HCT116 (cell line): ENCODE data around the gene BRI3BP. TPM values are rescaled to one million over a fixed set of nuclear protein-coding genes. Genes with fewer than 3 reads are reported as not detected.

ENCODE experiments used
- ATAC-seq: fragments of 200-7000 bp; cut with Tn5 transposase; 2 replicates; pipeline ENCODE4 v1.9.1; 2020; ENCODE audit warnings: mild to moderate bottlenecking, moderate library complexity
- BruUV-seq: library from RNA; stranded (reverse); fragments of 400-500 nt; replicated peaks from 2 replicates; lab custom pipeline; 2021; lab: Mats Ljungman, UMichigan
- CTCF ChIA-PET: fragments of 300-600 bp; sonication (Branson Sonifier 250); formaldehyde crosslinking; loops from one replicate; lab custom pipeline; 2021; ENCODE audit warnings: antibody characterized with exemption; lab: Charles Lee
- POLR2A ChIA-PET: fragments of 300-600, 350-600 bp; sonication (Branson Sonifier 250); formaldehyde crosslinking; loops from one replicate; lab custom pipeline; 2021; ENCODE audit warnings: antibody characterized with exemption; lab: Charles Lee
- RAD21 ChIA-PET, 2 experiments: fragments of 300-600 bp; sonication (Branson Sonifier 250); formaldehyde crosslinking; loops; one replicate each; lab custom pipeline; 2023; ENCODE audit warnings: low total read pairs in 2 of 2; ENCODE audit not compliant: uncharacterized antibody in 2 of 2, unreplicated experiment in 2 of 2, low non-redundant PET in 1 of 2; lab: Charles Lee
- DNase-seq: peaks from one replicate; pipeline ENCODE4 v3.0.0-alpha.2; 2010; ENCODE audit warnings: low read depth, low spot score
- H2AFZ ChIP-seq: fragments of 200-600 bp; shearing (Covaris generic), sonication (generic); 2 replicates; pipeline ENCODE4 v1.6.1; 2017; ENCODE audit warnings: low read depth, mixed run types, mixed read lengths, antibody characterized with exemption, low read length; ENCODE audit not compliant: poor library complexity, severe bottlenecking
- H3K27ac ChIP-seq: 2 replicates; pipeline ENCODE4 v1.5.1; 2012; ENCODE audit warnings: low read depth, low read length
- H3K27me3 ChIP-seq: fragments of 200-600 bp; sonication (generic); 2 replicates; pipeline ENCODE4 v1.6.1; 2016; ENCODE audit warnings: mixed run types, low read length, mixed read lengths; ENCODE audit not compliant: insufficient read depth
- H3K36me3 ChIP-seq, 2 experiments: fragments of 200-500 bp in 1 of 2; fragments of 200-600 bp in 1 of 2; sonication (Bioruptor generic) in 1 of 2; sonication (generic) in 1 of 2; 2 replicates each; pipeline versions ENCODE4 v1.5.1 to v1.6.1; 2014 to 2016; ENCODE audit warnings: low read length in 2 of 2, inconsistent platforms in 1 of 2, mixed read lengths in 1 of 2, mixed run types in 1 of 2; ENCODE audit not compliant: insufficient read depth in 2 of 2, control insufficient read depth in 1 of 2
- H3K4me1 ChIP-seq, 2 experiments: fragments of 200-600 bp in 1 of 2; sonication (generic) in 1 of 2; 2 replicates each; pipeline versions ENCODE4 v1.5.1 to v1.6.1; 2012 to 2017; ENCODE audit warnings: low read length in 2 of 2, inconsistent platforms in 1 of 2, mild to moderate bottlenecking in 1 of 2, mixed read lengths in 1 of 2, mixed run types in 1 of 2, moderate library complexity in 1 of 2; ENCODE audit not compliant: insufficient read depth in 2 of 2, control insufficient read depth in 1 of 2
- H3K4me2 ChIP-seq: fragments of 200-600 bp; sonication (generic); 2 replicates; pipeline ENCODE4 v1.6.1; 2017; ENCODE audit warnings: mixed run types, low read length, mixed read lengths
- H3K4me3 ChIP-seq, 2 experiments: fragments of 200-600 bp in 1 of 2; sonication (generic) in 1 of 2; replicated peaks in 1 of 2; 2 replicates each; pipeline ENCODE4 v1.5.1; 2011 to 2016; ENCODE audit warnings: low read length in 2 of 2, control low read depth in 1 of 2, low read depth in 1 of 2, mild to moderate bottlenecking in 1 of 2, mixed read lengths in 1 of 2, mixed run types in 1 of 2
- H3K79me2 ChIP-seq: fragments of 200-600 bp; sonication (generic); 2 replicates; pipeline ENCODE4 v1.6.1; 2017; ENCODE audit warnings: mild to moderate bottlenecking, mixed run types, low read length, moderate library complexity, mixed read lengths; ENCODE audit not compliant: insufficient read depth
- H3K9ac ChIP-seq: fragments of 200-600 bp; sonication (generic); 2 replicates; pipeline ENCODE4 v1.6.1; 2016; ENCODE audit warnings: low read length, mixed read lengths
- H3K9me2 ChIP-seq: fragments of 200-600 bp; sonication (generic), shearing (Covaris generic); 2 replicates; pipeline ENCODE4 v1.6.1; 2017; ENCODE audit warnings: mixed run types, mild to moderate bottlenecking, moderate library complexity; ENCODE audit not compliant: insufficient read depth
- H3K9me3 ChIP-seq, 2 experiments: fragments of 200-500 bp in 1 of 2; fragments of 200-600 bp in 1 of 2; sonication (Bioruptor generic) in 1 of 2; sonication (generic) in 1 of 2; 2 replicates each; pipeline ENCODE4 v1.6.1; 2014 to 2017; ENCODE audit warnings: low read length in 2 of 2, mixed read lengths in 2 of 2, inconsistent platforms in 1 of 2, low read depth in 1 of 2, mild to moderate bottlenecking in 1 of 2, mixed run types in 1 of 2, moderate library complexity in 1 of 2; ENCODE audit not compliant: control insufficient read depth in 1 of 2, insufficient read depth in 1 of 2
- H4K20me1 ChIP-seq: fragments of 200-600 bp; sonication (generic), shearing (Covaris generic); 2 replicates; pipeline ENCODE4 v1.6.1; 2017; ENCODE audit warnings: mixed run types, mild to moderate bottlenecking, moderate library complexity; ENCODE audit not compliant: insufficient read depth
- ATF3 ChIP-seq: IDR thresholded peaks from 2 replicates; pipeline ENCODE4 v1.6.1; 2012
- CBX3 ChIP-seq: IDR thresholded peaks from 2 replicates; pipeline ENCODE4 v1.6.1; 2012; ENCODE audit warnings: low read depth
- CEBPB ChIP-seq: IDR thresholded peaks from 2 replicates; pipeline ENCODE4 v1.6.1; 2012; ENCODE audit warnings: low read depth
- CTCF ChIP-seq, 3 experiments: fragments of 200-600 bp in 1 of 3; sonication (generic) in 1 of 3; IDR thresholded peaks in 2 of 3; conservative IDR thresholded peaks in 1 of 3; 2 replicates each; pipeline ENCODE4 v1.5.1; 2012 to 2017; ENCODE audit warnings: low read depth in 2 of 3, low read length in 2 of 3, antibody characterized with exemption in 1 of 3, borderline replicate concordance in 1 of 3, control low read depth in 1 of 3, mild to moderate bottlenecking in 1 of 3, mixed read lengths in 1 of 3, mixed run types in 1 of 3, moderate library complexity in 1 of 3; ENCODE audit not compliant: insufficient read depth in 1 of 3
- EGR1 ChIP-seq: IDR thresholded peaks from 2 replicates; pipeline ENCODE4 v1.6.1; 2012; ENCODE audit warnings: low read depth
- EZH2 ChIP-seq: fragments of 200-600 bp; sonication (generic); IDR thresholded peaks from 2 replicates; pipeline ENCODE4 v1.6.1; 2017; ENCODE audit warnings: antibody characterized with exemption, mixed run types
- EZH2phosphoT487 ChIP-seq: fragments of 200-600 bp; IDR thresholded peaks from 2 replicates; pipeline ENCODE4 v1.6.1; 2018; ENCODE audit warnings: antibody characterized with exemption, borderline replicate concordance
- FOSL1 ChIP-seq: IDR thresholded peaks from 2 replicates; pipeline ENCODE4 v1.6.1; 2012; ENCODE audit warnings: low read depth
- JUND ChIP-seq: IDR thresholded peaks from 2 replicates; pipeline ENCODE4 v1.6.1; 2012
- POLR2AphosphoS5 ChIP-seq: IDR thresholded peaks from 2 replicates; pipeline ENCODE4 v1.6.1; 2011; ENCODE audit warnings: mild to moderate bottlenecking, low read depth, low read length, moderate library complexity
- RAD21 ChIP-seq: IDR thresholded peaks from 2 replicates; pipeline ENCODE4 v1.6.1; 2012; ENCODE audit warnings: low read depth, mild to moderate bottlenecking
- REST ChIP-seq: IDR thresholded peaks from 2 replicates; pipeline ENCODE4 v1.6.1; 2012; ENCODE audit warnings: low read depth
- SP1 ChIP-seq: IDR thresholded peaks from 2 replicates; pipeline ENCODE4 v1.6.1; 2012; ENCODE audit warnings: low read depth
- SRF ChIP-seq: IDR thresholded peaks from 2 replicates; pipeline ENCODE4 v1.6.1; 2012; ENCODE audit warnings: low read depth
- ZBTB33 ChIP-seq: IDR thresholded peaks from 2 replicates; pipeline ENCODE4 v1.6.1; 2011; ENCODE audit warnings: mild to moderate bottlenecking, low read length, moderate library complexity; ENCODE audit not compliant: insufficient replicate concordance; ENCODE audit errors: extremely low read depth
- ZFX ChIP-seq: fragments of 450-650 bp; IDR thresholded peaks from 2 replicates; pipeline ENCODE4 v1.6.1; 2017
- ZNF274 ChIP-seq: fragments of 200-500 bp; sonication (Bioruptor generic); IDR thresholded peaks from 2 replicates; pipeline ENCODE4 v1.6.1; 2014; ENCODE audit warnings: mild to moderate bottlenecking, low read depth, low read length, inconsistent platforms
- intact Hi-C: fragments of 100-400 bp; cut with micrococcal nuclease; formaldehyde crosslinking; loops from 2 replicates; pipeline ENCODE4 v1.10.0; 2022
- total RNA-seq: library from RNA; stranded (reverse); gene quantifications from one replicate; pipeline ENCODE4 v1.2.1, GENCODE V29; 2021; ENCODE audit not compliant: unreplicated experiment

BRI3BP gene
- total RNA-seq, 1 experiment from 2014 or later: 40.1 TPM

- no peak overlapping the region for H3K9ac ChIP-seq
- DNase-seq (no peak), ATAC-seq (no peak)
- no peak overlapping the region for H3K4me3 ChIP-seq
- ChIA-PET POLR2A (no interaction called here), CTCF (no interaction called here), RAD21 (no interaction called here)
- H3K27ac ChIP-seq: no peak overlapping the region
- intact Hi-C loops: no loop called here
- H3K9me2 ChIP-seq: no peaks in the 10 kb centered on the region
- H3K79me2 ChIP-seq: no peaks in the 10 kb centered on the region
- no peak overlapping the region for H3K4me2 ChIP-seq
- no peak for TF ChIP-seq EGR1
- TF ChIP-seq REST: no peak
- TF ChIP-seq CBX3: no peak
- no peak for TF ChIP-seq POLR2AphosphoS5
- TF ChIP-seq FOSL1: no peak
- TF ChIP-seq ATF3: no peak
- TF ChIP-seq CTCF (IDR thresholded peaks at IDR 0.05 in 2 of 3, conservative IDR thresholded peaks at IDR 0.05 in 1 of 3; ENCODE audit: borderline replicate concordance in 1 of 3, insufficient read depth in 1 of 3, low read depth in 2 of 3, low read length in 2 of 3): no peak
- no peak for TF ChIP-seq EZH2phosphoT487
- no peak for TF ChIP-seq JUND
- no peak for TF ChIP-seq CEBPB
- no peak for TF ChIP-seq RAD21
- no peak for TF ChIP-seq ZNF274
- no peak for TF ChIP-seq SP1
- no peak for TF ChIP-seq EZH2
- TF ChIP-seq ZBTB33: no peak
- TF ChIP-seq ZFX: no peak
- TF ChIP-seq SRF: no peak
- no peaks in the 10 kb centered on the region for H3K4me1 ChIP-seq
- H3K27me3 ChIP-seq: no peaks in the 10 kb centered on the region
- H2AFZ ChIP-seq: no peak overlapping the region
- peaks cover 18 to 40% of the 10 kb centered on the region in 2 experiments; a peak in 3 of 4 replicates for H3K36me3 ChIP-seq
- no peaks in the 10 kb centered on the region for H4K20me1 ChIP-seq
- no TSS peak for BruUV-seq
- no peaks in the 10 kb centered on the region for H3K9me3 ChIP-seq
Measured at GRCh38 chr12:124971603-124972002, 21.8 kb upstream of the BRI3BP start.
